HCT116 (cell line): Measurements from ENCODE around the gene ERMAP. TPM values are rescaled to one million over a fixed set of nuclear protein-coding genes. Genes with fewer than 3 reads are reported as not detected.

Experiments
- ATAC-seq: fragments of 200-7000 bp; cut with Tn5 transposase; 2 replicates; pipeline ENCODE4 v1.9.1; 2020; ENCODE audit warnings: mild to moderate bottlenecking, moderate library complexity
- BruUV-seq: library from RNA; stranded (reverse); fragments of 400-500 nt; replicated peaks from 2 replicates; lab custom pipeline; 2021; lab: Mats Ljungman, UMichigan
- CTCF ChIA-PET: fragments of 300-600 bp; sonication (Branson Sonifier 250); formaldehyde crosslinking; loops from one replicate; lab custom pipeline; 2021; ENCODE audit warnings: antibody characterized with exemption; lab: Charles Lee
- POLR2A ChIA-PET: fragments of 300-600, 350-600 bp; sonication (Branson Sonifier 250); formaldehyde crosslinking; loops from one replicate; lab custom pipeline; 2021; ENCODE audit warnings: antibody characterized with exemption; lab: Charles Lee
- RAD21 ChIA-PET, 2 experiments: fragments of 300-600 bp; sonication (Branson Sonifier 250); formaldehyde crosslinking; loops; one replicate each; lab custom pipeline; 2023; ENCODE audit warnings: low total read pairs in 2 of 2; ENCODE audit not compliant: uncharacterized antibody in 2 of 2, unreplicated experiment in 2 of 2, low non-redundant PET in 1 of 2; lab: Charles Lee
- DNase-seq: peaks from one replicate; pipeline ENCODE4 v3.0.0-alpha.2; 2010; ENCODE audit warnings: low read depth, low spot score
- H2AFZ ChIP-seq: fragments of 200-600 bp; shearing (Covaris generic), sonication (generic); 2 replicates; pipeline ENCODE4 v1.6.1; 2017; ENCODE audit warnings: low read depth, mixed run types, mixed read lengths, antibody characterized with exemption, low read length; ENCODE audit not compliant: poor library complexity, severe bottlenecking
- H3K27ac ChIP-seq: 2 replicates; pipeline ENCODE4 v1.5.1; 2012; ENCODE audit warnings: low read depth, low read length
- H3K27me3 ChIP-seq: fragments of 200-600 bp; sonication (generic); 2 replicates; pipeline ENCODE4 v1.6.1; 2016; ENCODE audit warnings: mixed run types, low read length, mixed read lengths; ENCODE audit not compliant: insufficient read depth
- H3K36me3 ChIP-seq, 2 experiments: fragments of 200-500 bp in 1 of 2; fragments of 200-600 bp in 1 of 2; sonication (Bioruptor generic) in 1 of 2; sonication (generic) in 1 of 2; 2 replicates each; pipeline versions ENCODE4 v1.5.1 to v1.6.1; 2014 to 2016; ENCODE audit warnings: low read length in 2 of 2, inconsistent platforms in 1 of 2, mixed read lengths in 1 of 2, mixed run types in 1 of 2; ENCODE audit not compliant: insufficient read depth in 2 of 2, control insufficient read depth in 1 of 2
- H3K4me1 ChIP-seq, 2 experiments: fragments of 200-600 bp in 1 of 2; sonication (generic) in 1 of 2; 2 replicates each; pipeline versions ENCODE4 v1.5.1 to v1.6.1; 2012 to 2017; ENCODE audit warnings: low read length in 2 of 2, inconsistent platforms in 1 of 2, mild to moderate bottlenecking in 1 of 2, mixed read lengths in 1 of 2, mixed run types in 1 of 2, moderate library complexity in 1 of 2; ENCODE audit not compliant: insufficient read depth in 2 of 2, control insufficient read depth in 1 of 2
- H3K4me2 ChIP-seq: fragments of 200-600 bp; sonication (generic); 2 replicates; pipeline ENCODE4 v1.6.1; 2017; ENCODE audit warnings: mixed run types, low read length, mixed read lengths
- H3K4me3 ChIP-seq, 2 experiments: fragments of 200-600 bp in 1 of 2; sonication (generic) in 1 of 2; replicated peaks in 1 of 2; 2 replicates each; pipeline ENCODE4 v1.5.1; 2011 to 2016; ENCODE audit warnings: low read length in 2 of 2, control low read depth in 1 of 2, low read depth in 1 of 2, mild to moderate bottlenecking in 1 of 2, mixed read lengths in 1 of 2, mixed run types in 1 of 2
- H3K79me2 ChIP-seq: fragments of 200-600 bp; sonication (generic); 2 replicates; pipeline ENCODE4 v1.6.1; 2017; ENCODE audit warnings: mild to moderate bottlenecking, mixed run types, low read length, moderate library complexity, mixed read lengths; ENCODE audit not compliant: insufficient read depth
- H3K9ac ChIP-seq: fragments of 200-600 bp; sonication (generic); 2 replicates; pipeline ENCODE4 v1.6.1; 2016; ENCODE audit warnings: low read length, mixed read lengths
- H3K9me2 ChIP-seq: fragments of 200-600 bp; sonication (generic), shearing (Covaris generic); 2 replicates; pipeline ENCODE4 v1.6.1; 2017; ENCODE audit warnings: mixed run types, mild to moderate bottlenecking, moderate library complexity; ENCODE audit not compliant: insufficient read depth
- H3K9me3 ChIP-seq, 2 experiments: fragments of 200-500 bp in 1 of 2; fragments of 200-600 bp in 1 of 2; sonication (Bioruptor generic) in 1 of 2; sonication (generic) in 1 of 2; 2 replicates each; pipeline ENCODE4 v1.6.1; 2014 to 2017; ENCODE audit warnings: low read length in 2 of 2, mixed read lengths in 2 of 2, inconsistent platforms in 1 of 2, low read depth in 1 of 2, mild to moderate bottlenecking in 1 of 2, mixed run types in 1 of 2, moderate library complexity in 1 of 2; ENCODE audit not compliant: control insufficient read depth in 1 of 2, insufficient read depth in 1 of 2
- H4K20me1 ChIP-seq: fragments of 200-600 bp; sonication (generic), shearing (Covaris generic); 2 replicates; pipeline ENCODE4 v1.6.1; 2017; ENCODE audit warnings: mixed run types, mild to moderate bottlenecking, moderate library complexity; ENCODE audit not compliant: insufficient read depth
- CBX3 ChIP-seq: IDR thresholded peaks from 2 replicates; pipeline ENCODE4 v1.6.1; 2012; ENCODE audit warnings: low read depth
- CEBPB ChIP-seq: IDR thresholded peaks from 2 replicates; pipeline ENCODE4 v1.6.1; 2012; ENCODE audit warnings: low read depth
- ELF1 ChIP-seq: IDR thresholded peaks from 2 replicates; pipeline ENCODE4 v1.6.1; 2012; ENCODE audit warnings: low read depth, borderline replicate concordance
- FOSL1 ChIP-seq: IDR thresholded peaks from 2 replicates; pipeline ENCODE4 v1.6.1; 2012; ENCODE audit warnings: low read depth
- JUND ChIP-seq: IDR thresholded peaks from 2 replicates; pipeline ENCODE4 v1.6.1; 2012
- POLR2A ChIP-seq: IDR thresholded peaks from 2 replicates; pipeline ENCODE4 v1.7.0; 2011; ENCODE audit warnings: borderline replicate concordance; ENCODE audit not compliant: insufficient read depth, insufficient read length; ENCODE audit errors: extremely low read depth
- POLR2AphosphoS5 ChIP-seq: IDR thresholded peaks from 2 replicates; pipeline ENCODE4 v1.6.1; 2011; ENCODE audit warnings: mild to moderate bottlenecking, low read depth, low read length, moderate library complexity
- SIN3A ChIP-seq: IDR thresholded peaks from 2 replicates; pipeline ENCODE4 v1.6.1; 2012; ENCODE audit warnings: low read depth
- SRF ChIP-seq: IDR thresholded peaks from 2 replicates; pipeline ENCODE4 v1.6.1; 2012; ENCODE audit warnings: low read depth
- TCF7L2 ChIP-seq: IDR thresholded peaks from 2 replicates; pipeline ENCODE4 v1.7.0; 2011; ENCODE audit warnings: borderline replicate concordance, inconsistent platforms; ENCODE audit not compliant: insufficient read depth, insufficient read length; ENCODE audit errors: extremely low read depth
- ZFX ChIP-seq: fragments of 450-650 bp; IDR thresholded peaks from 2 replicates; pipeline ENCODE4 v1.6.1; 2017
- ZNF274 ChIP-seq: fragments of 200-500 bp; sonication (Bioruptor generic); IDR thresholded peaks from 2 replicates; pipeline ENCODE4 v1.6.1; 2014; ENCODE audit warnings: mild to moderate bottlenecking, low read depth, low read length, inconsistent platforms
- intact Hi-C: fragments of 100-400 bp; cut with micrococcal nuclease; formaldehyde crosslinking; loops from 2 replicates; pipeline ENCODE4 v1.10.0; 2022
- total RNA-seq: library from RNA; stranded (reverse); gene quantifications from one replicate; pipeline ENCODE4 v1.2.1, GENCODE V29; 2021; ENCODE audit not compliant: unreplicated experiment
- TF ChIP-seq, protein P1 (sequence below): IDR thresholded peaks from 2 replicates; pipeline ENCODE4 v1.6.1; 2011; ENCODE audit warnings: mild to moderate bottlenecking, low read length, moderate library complexity; ENCODE audit not compliant: insufficient replicate concordance; ENCODE audit errors: extremely low read depth
- TF ChIP-seq, protein P2 (sequence below), 3 experiments: fragments of 200-600 bp in 1 of 3; sonication (generic) in 1 of 3; IDR thresholded peaks in 2 of 3; conservative IDR thresholded peaks in 1 of 3; 2 replicates each; pipeline ENCODE4 v1.5.1; 2012 to 2017; ENCODE audit warnings: low read depth in 2 of 3, low read length in 2 of 3, antibody characterized with exemption in 1 of 3, borderline replicate concordance in 1 of 3, control low read depth in 1 of 3, mild to moderate bottlenecking in 1 of 3, mixed read lengths in 1 of 3, mixed run types in 1 of 3, moderate library complexity in 1 of 3; ENCODE audit not compliant: insufficient read depth in 1 of 3
- TF ChIP-seq, protein P3 (sequence below): IDR thresholded peaks from 2 replicates; pipeline ENCODE4 v1.6.1; 2012
- TF ChIP-seq, protein P4 (sequence below): IDR thresholded peaks from 2 replicates; pipeline ENCODE4 v1.6.1; 2012

ERMAP gene
- total RNA-seq, 1 experiment from 2014 or later, result 5.4 TPM

DNA sequence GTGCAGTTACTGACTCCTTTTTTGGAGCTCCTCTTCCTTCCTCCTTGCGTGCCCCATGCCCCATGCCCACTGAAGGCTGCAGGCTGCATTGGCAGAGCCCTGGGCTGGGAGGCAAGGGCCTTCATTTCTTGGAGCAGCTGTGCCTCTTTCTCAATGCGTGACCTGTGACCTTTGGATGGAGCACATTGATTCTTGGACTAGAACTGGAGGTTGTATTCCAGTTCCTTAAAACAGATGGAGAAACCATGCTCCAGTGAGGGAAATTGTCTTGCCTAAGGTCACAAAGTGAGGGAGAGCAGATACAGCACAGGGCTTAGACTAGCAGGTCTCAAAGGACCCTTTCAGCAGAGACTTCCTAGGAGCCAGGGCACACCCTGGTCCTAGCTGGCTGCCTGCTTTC is 23.1 kb upstream of the ERMAP start:
- H3K4me3 ChIP-seq, result no peak overlapping the region
- H3K9ac ChIP-seq, result no peak overlapping the region
- no peak overlapping the region for H3K27ac ChIP-seq
- no peak for ATAC-seq
- H3K36me3 ChIP-seq, result no peaks in the 10 kb centered on the region
- no peaks in the 10 kb centered on the region for H3K27me3 ChIP-seq
- no peak for TF ChIP-seq POLR2A
- TF ChIP-seq, protein P1, sequence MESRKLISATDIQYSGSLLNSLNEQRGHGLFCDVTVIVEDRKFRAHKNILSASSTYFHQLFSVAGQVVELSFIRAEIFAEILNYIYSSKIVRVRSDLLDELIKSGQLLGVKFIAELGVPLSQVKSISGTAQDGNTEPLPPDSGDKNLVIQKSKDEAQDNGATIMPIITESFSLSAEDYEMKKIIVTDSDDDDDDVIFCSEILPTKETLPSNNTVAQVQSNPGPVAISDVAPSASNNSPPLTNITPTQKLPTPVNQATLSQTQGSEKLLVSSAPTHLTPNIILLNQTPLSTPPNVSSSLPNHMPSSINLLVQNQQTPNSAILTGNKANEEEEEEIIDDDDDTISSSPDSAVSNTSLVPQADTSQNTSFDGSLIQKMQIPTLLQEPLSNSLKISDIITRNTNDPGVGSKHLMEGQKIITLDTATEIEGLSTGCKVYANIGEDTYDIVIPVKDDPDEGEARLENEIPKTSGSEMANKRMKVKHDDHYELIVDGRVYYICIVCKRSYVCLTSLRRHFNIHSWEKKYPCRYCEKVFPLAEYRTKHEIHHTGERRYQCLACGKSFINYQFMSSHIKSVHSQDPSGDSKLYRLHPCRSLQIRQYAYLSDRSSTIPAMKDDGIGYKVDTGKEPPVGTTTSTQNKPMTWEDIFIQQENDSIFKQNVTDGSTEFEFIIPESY, result no peak
- no peak for TF ChIP-seq JUND
- TF ChIP-seq, all 23 proteins: peak for 0
- no peak for DNase-seq
- Histone ChIP-seq H3K9me3 (no peaks in the 10 kb centered on the region), H3K9me2 (no peaks in the 10 kb centered on the region), H3K4me1 (no peaks in the 10 kb centered on the region), H3K4me2 (no peak overlapping the region), H4K20me1 (no peaks in the 10 kb centered on the region), H2AFZ (no peak overlapping the region), H3K79me2 (no peaks in the 10 kb centered on the region)
- no TSS peak for BruUV-seq
- intact Hi-C loops, result no loop called here
- POLR2A ChIA-PET, result no interaction called here
- RAD21 ChIA-PET, result no interaction called here
- CTCF ChIA-PET, result no interaction called here

DNA sequence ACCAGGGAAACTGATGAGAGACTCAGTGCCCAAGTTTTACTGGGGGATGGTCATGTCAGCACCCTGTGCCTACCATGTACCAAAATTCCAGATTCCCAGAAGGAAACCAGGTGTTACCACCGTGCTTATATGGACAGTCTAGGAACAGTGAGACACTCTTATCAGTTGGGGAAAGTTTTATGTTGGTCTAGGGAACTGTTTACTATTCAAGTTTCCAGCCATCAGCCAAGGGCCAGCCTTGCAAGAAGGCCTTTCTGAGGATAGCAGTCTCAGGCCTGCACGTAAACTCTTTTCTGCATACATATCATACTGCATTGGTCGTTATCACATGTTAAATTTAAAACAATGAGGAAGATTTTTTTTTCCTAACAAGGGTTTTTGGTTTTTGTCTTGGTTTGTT is 19.5 kb upstream of the ERMAP start:
- no peaks in the 10 kb centered on the region for H3K9me2 ChIP-seq
- H3K79me2 ChIP-seq, result no peaks in the 10 kb centered on the region
- intact Hi-C loops, result no loop called here
- no peak for DNase-seq
- no peaks in the 10 kb centered on the region for H3K9me3 ChIP-seq
- H4K20me1 ChIP-seq, result no peaks in the 10 kb centered on the region
- no peak overlapping the region for H2AFZ ChIP-seq
- no peaks in the 10 kb centered on the region for H3K4me1 ChIP-seq
- H3K4me2 ChIP-seq, result no peak overlapping the region
- ChIA-PET POLR2A (no interaction called here), CTCF (no interaction called here), RAD21 (no interaction called here)
- TF ChIP-seq SIN3A, result no peak
- no peak for TF ChIP-seq CBX3
- no peak for TF ChIP-seq POLR2AphosphoS5
- no peak for TF ChIP-seq FOSL1
- TF ChIP-seq, protein P2, sequence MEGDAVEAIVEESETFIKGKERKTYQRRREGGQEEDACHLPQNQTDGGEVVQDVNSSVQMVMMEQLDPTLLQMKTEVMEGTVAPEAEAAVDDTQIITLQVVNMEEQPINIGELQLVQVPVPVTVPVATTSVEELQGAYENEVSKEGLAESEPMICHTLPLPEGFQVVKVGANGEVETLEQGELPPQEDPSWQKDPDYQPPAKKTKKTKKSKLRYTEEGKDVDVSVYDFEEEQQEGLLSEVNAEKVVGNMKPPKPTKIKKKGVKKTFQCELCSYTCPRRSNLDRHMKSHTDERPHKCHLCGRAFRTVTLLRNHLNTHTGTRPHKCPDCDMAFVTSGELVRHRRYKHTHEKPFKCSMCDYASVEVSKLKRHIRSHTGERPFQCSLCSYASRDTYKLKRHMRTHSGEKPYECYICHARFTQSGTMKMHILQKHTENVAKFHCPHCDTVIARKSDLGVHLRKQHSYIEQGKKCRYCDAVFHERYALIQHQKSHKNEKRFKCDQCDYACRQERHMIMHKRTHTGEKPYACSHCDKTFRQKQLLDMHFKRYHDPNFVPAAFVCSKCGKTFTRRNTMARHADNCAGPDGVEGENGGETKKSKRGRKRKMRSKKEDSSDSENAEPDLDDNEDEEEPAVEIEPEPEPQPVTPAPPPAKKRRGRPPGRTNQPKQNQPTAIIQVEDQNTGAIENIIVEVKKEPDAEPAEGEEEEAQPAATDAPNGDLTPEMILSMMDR (IDR thresholded peaks at IDR 0.05 in 2 of 3, conservative IDR thresholded peaks at IDR 0.05 in 1 of 3; ENCODE audit: borderline replicate concordance in 1 of 3, insufficient read depth in 1 of 3, low read depth in 2 of 3, low read length in 2 of 3), result no peak
- TF ChIP-seq ZNF274, result no peak
- TF ChIP-seq TCF7L2, result no peak
- TF ChIP-seq, protein P3, sequence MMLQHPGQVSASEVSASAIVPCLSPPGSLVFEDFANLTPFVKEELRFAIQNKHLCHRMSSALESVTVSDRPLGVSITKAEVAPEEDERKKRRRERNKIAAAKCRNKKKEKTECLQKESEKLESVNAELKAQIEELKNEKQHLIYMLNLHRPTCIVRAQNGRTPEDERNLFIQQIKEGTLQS, result no peak
- no peak for TF ChIP-seq ELF1
- no peak for TF ChIP-seq SRF
- TF ChIP-seq, protein P4, sequence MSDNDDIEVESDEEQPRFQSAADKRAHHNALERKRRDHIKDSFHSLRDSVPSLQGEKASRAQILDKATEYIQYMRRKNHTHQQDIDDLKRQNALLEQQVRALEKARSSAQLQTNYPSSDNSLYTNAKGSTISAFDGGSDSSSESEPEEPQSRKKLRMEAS, result no peak
- no peak for TF ChIP-seq CEBPB
- no peak for TF ChIP-seq ZFX
- H3K9ac ChIP-seq, result no peak overlapping the region
- no peaks in the 10 kb centered on the region for H3K36me3 ChIP-seq
- BruUV-seq, result no TSS peak
- no peak overlapping the region for H3K27ac ChIP-seq
- no peak for ATAC-seq
- no peaks in the 10 kb centered on the region for H3K27me3 ChIP-seq
- H3K4me3 ChIP-seq, result no peak overlapping the region
